Measurements from ENCODE around the gene HOXA3. TPM values are rescaled to one million over a fixed set of nuclear protein-coding genes. Genes with fewer than 3 reads are reported as not detected.

HOXA3 gene
- total RNA-seq, 1 experiment from 2014 or later: 4.7 TPM

Other genes with a start within 250 kb of the HOXA3 start
- 2.1 to 3.4 TPM (median 3.2 TPM) in 5 replicates for gene HOXA1, start 56.6 kb downstream of the HOXA3 start, total RNA-seq (2022; extraction: Qiagen RNA extraction)
- 0.40 to 0.85 TPM (median 0.76 TPM) in 5 replicates for gene HOXA2, start 49.9 kb downstream of the HOXA3 start, total RNA-seq (2022; extraction: Qiagen RNA extraction)
- gene HOXA4, start 21.8 kb downstream of the HOXA3 start, total RNA-seq (2022; extraction: Qiagen RNA extraction): 1.6 to 1.9 TPM (median 1.8 TPM) in 5 replicates
- 3.3 to 5.9 TPM (median 4.0 TPM) in 5 replicates for gene HOXA5, start 8.9 kb downstream of the HOXA3 start, total RNA-seq (2022; extraction: Qiagen RNA extraction)
- gene HOXA6, start 4.8 kb downstream of the HOXA3 start, total RNA-seq (2022; extraction: Qiagen RNA extraction): 1.1 to 1.8 TPM (median 1.4 TPM) in 5 replicates
- gene HOXA7, start 4.1 kb upstream of the HOXA3 start, total RNA-seq (2022; extraction: Qiagen RNA extraction): 5.0 to 5.3 TPM (median 5.2 TPM) in 5 replicates
- gene HOXA9, start 13.0 kb upstream of the HOXA3 start, total RNA-seq (2022; extraction: Qiagen RNA extraction): 0.37 to 0.89 TPM (median 0.53 TPM) in 5 replicates
- gene HOXA10, start 21.7 kb upstream of the HOXA3 start, total RNA-seq (2022; extraction: Qiagen RNA extraction): 6.2 to 7.0 TPM (median 6.7 TPM) in 5 replicates
- 0.45 to 0.69 TPM (median 0.55 TPM) in 5 replicates for gene HOXA11, start 32.6 kb upstream of the HOXA3 start, total RNA-seq (2022; extraction: Qiagen RNA extraction)
- gene HOXA13, start 47.5 kb upstream of the HOXA3 start, total RNA-seq (2022; extraction: Qiagen RNA extraction): 1.7 to 2.4 TPM (median 2.2 TPM) in 5 replicates
- gene EVX1, start 90.2 kb upstream of the HOXA3 start, total RNA-seq (2022; extraction: Qiagen RNA extraction): 0.09 to 0.22 TPM (median 0.14 TPM) in 5 replicates

Data from A549 treated with AZD2906 at 1 μM for 4 hours (cell line).